NCI-H128 (cell line): ENCODE results near the gene CEACAM19.
A peak's percentile ranks its signal among the peaks of the same experiment; 100 is the strongest.
"Not testable (repeated sequence)": the region's sequence is repeated elsewhere in the genome, so short reads cannot be mapped to it uniquely, and the experiment has no call there.

Experiments
- DNase-seq: peaks from one replicate; lab custom pipeline; 2025; ENCODE audit not compliant: unreplicated experiment; lab: John Stamatoyannopoulos, UW

Gene CEACAM19

GRCh38 chr19:44721369-44721768, 50.1 kb downstream of the CEACAM19 start:
- DNase-seq: not testable (repeated sequence)

- DNase-seq: no peak
Measured at GRCh38 chr19:44722131-44723121, 51.1 kb downstream of the CEACAM19 start.

- DNase-seq: no peak
Measured at GRCh38 chr19:44723299-44723951, 52.1 kb downstream of the CEACAM19 start.

GRCh38 chr19:44723952-44724319, 52.7 kb downstream of the CEACAM19 start:
- peak; percentile 28 for DNase-seq

GRCh38 chr19:44725251-44725650, 54.0 kb downstream of the CEACAM19 start:
- no peak for DNase-seq

- no peak for DNase-seq
Measured at GRCh38 chr19:44725684-44726083, 54.4 kb downstream of the CEACAM19 start.

- DNase-seq: no peak
Measured at GRCh38 chr19:44726465-44726864, 55.2 kb downstream of the CEACAM19 start.

- DNase-seq: no peak
Measured at GRCh38 chr19:44728178-44728577, 56.9 kb downstream of the CEACAM19 start.

GRCh38 chr19:44729516-44730033, 58.3 kb downstream of the CEACAM19 start:
- DNase-seq: no peak

- DNase-seq: no peak
Measured at GRCh38 chr19:44731081-44731480, 59.8 kb downstream of the CEACAM19 start.

- no peak for DNase-seq
Measured at GRCh38 chr19:44731622-44732021, 60.3 kb downstream of the CEACAM19 start.

- no peak for DNase-seq
Measured at GRCh38 chr19:44732235-44733014, 61.1 kb downstream of the CEACAM19 start.
